HL-60 (cell line): ENCODE data around the gene SLC23A3.

Source experiments
- CTCF ChIP-seq: IDR thresholded peaks from one replicate; pipeline ENCODE4 v1.5.1; 2011; ENCODE audit warnings: low read length, control low read depth, inconsistent platforms; ENCODE audit not compliant: insufficient read depth
- GABPA ChIP-seq: IDR thresholded peaks from 2 replicates; pipeline ENCODE4 v1.6.1; 2012; ENCODE audit warnings: low read depth
- REST ChIP-seq: IDR thresholded peaks from 2 replicates; pipeline ENCODE4 v1.6.1; 2012; ENCODE audit warnings: low read depth; ENCODE audit not compliant: insufficient replicate concordance

- no peak for TF ChIP-seq CTCF
- no peak for TF ChIP-seq REST
- TF ChIP-seq GABPA: no peak
Measured at GRCh38 chr2:219210196-219210885, 40.5 kb upstream of the SLC23A3 start.
